Endothelial cell of umbilical vein (primary cell): ENCODE results near the gene PRR23A. TPM values are rescaled to one million over a fixed set of nuclear protein-coding genes. Genes with fewer than 3 reads are reported as not detected.

Experiments used
- BruUV-seq: library from RNA; stranded (reverse); fragments of 400-500 nt; replicated peaks from 2 replicates; lab custom pipeline; 2021; lab: Mats Ljungman, UMichigan
- CTCF ChIA-PET: fragments of 300-600, 350-600 bp; sonication (Branson Sonifier 250); formaldehyde crosslinking; loops from one replicate; lab custom pipeline; 2021; ENCODE audit warnings: antibody characterized with exemption, inconsistent platforms; lab: Charles Lee
- POLR2A ChIA-PET: fragments of 300-600, 350-600 bp; sonication (Branson Sonifier 250); formaldehyde crosslinking; loops from one replicate; lab custom pipeline; 2021; ENCODE audit warnings: antibody characterized with exemption, inconsistent platforms; lab: Charles Lee
- DNase-seq: peaks from one replicate; pipeline ENCODE4 v3.0.0-alpha.2; 2011; ENCODE audit warnings: low read depth, low spot score
- FAIRE-seq: peaks from 2 replicates; lab custom pipeline; 2011; peaks lifted over from hg19 to GRCh38; lab: Jason Lieb, UNC
- H2AFZ ChIP-seq: 2 replicates; pipeline ENCODE4 v1.6.0; 2012; ENCODE audit warnings: low read depth, low read length, control low read depth, inconsistent platforms
- H3K27ac ChIP-seq: 2 replicates; pipeline ENCODE4 v1.5.1; 2011; ENCODE audit warnings: low read depth, mild to moderate bottlenecking, control low read depth, low read length, moderate library complexity; ENCODE audit not compliant: insufficient read depth
- H3K27me3 ChIP-seq, 2 experiments: 2 replicates each; pipeline versions ENCODE4 v1.6.0 to v1.6.1; 2011; ENCODE audit warnings: low read length in 2 of 2, mixed read lengths in 1 of 2; ENCODE audit not compliant: control insufficient read depth in 2 of 2, insufficient read depth in 2 of 2
- H3K36me3 ChIP-seq, 2 experiments: 2 replicates in 1 of 2; 3 replicates in 1 of 2; pipeline ENCODE4 v1.5.1; 2011; ENCODE audit warnings: low read length in 2 of 2, mild to moderate bottlenecking in 1 of 2, moderate library complexity in 1 of 2; ENCODE audit not compliant: control insufficient read depth in 2 of 2, insufficient read depth in 2 of 2; ENCODE audit errors: extremely low read depth in 1 of 2
- H3K4me1 ChIP-seq: 3 replicates; pipeline ENCODE4 v1.5.1; 2011; ENCODE audit warnings: mild to moderate bottlenecking, low read length; ENCODE audit not compliant: control insufficient read depth, insufficient read depth; ENCODE audit errors: extremely low read depth
- H3K4me2 ChIP-seq: 2 replicates; pipeline ENCODE4 v1.6.1; 2011; ENCODE audit warnings: low read length, control low read depth, mixed read lengths; ENCODE audit not compliant: insufficient read depth
- H3K4me3 ChIP-seq, 3 experiments: fragments of 200-600 bp in 1 of 3; sonication (generic), shearing (Covaris generic) in 1 of 3; replicated peaks in 1 of 3; 2 replicates each; pipeline ENCODE4 v1.5.1; 2011 to 2016; ENCODE audit warnings: control low read depth in 3 of 3, low read length in 3 of 3, mild to moderate bottlenecking in 2 of 3, inconsistent platforms in 1 of 3, low read depth in 1 of 3, moderate library complexity in 1 of 3; ENCODE audit not compliant: insufficient read depth in 1 of 3
- H3K79me2 ChIP-seq: 2 replicates; pipeline ENCODE4 v1.6.0; 2012; ENCODE audit warnings: low read length, inconsistent platforms; ENCODE audit not compliant: control insufficient read depth, insufficient read depth
- H3K9ac ChIP-seq: replicated peaks from 2 replicates; pipeline ENCODE3; 2011; ENCODE audit warnings: low read length, control low read depth; ENCODE audit not compliant: insufficient read depth; ENCODE audit errors: extremely low read depth
- H3K9me1 ChIP-seq: replicated peaks from 3 replicates; pipeline ENCODE4 v1.6.0; 2011; ENCODE audit warnings: mild to moderate bottlenecking, low read length; ENCODE audit not compliant: control insufficient read depth, insufficient read depth; ENCODE audit errors: extremely low read depth
- H3K9me3 ChIP-seq: replicated peaks from 2 replicates; pipeline ENCODE4 v1.5.1; 2012; ENCODE audit warnings: low read length, inconsistent platforms; ENCODE audit not compliant: control insufficient read depth, insufficient read depth
- H4K20me1 ChIP-seq: replicated peaks from 2 replicates; pipeline ENCODE3; 2011; ENCODE audit warnings: mild to moderate bottlenecking, low read length; ENCODE audit not compliant: control insufficient read depth, insufficient read depth; ENCODE audit errors: extremely low read depth
- CTCF ChIP-seq, 2 donors: IDR thresholded peaks; 1 replicate in 1 of 2; 2 replicates in 1 of 2; pipeline ENCODE4 v1.5.1; 2011; ENCODE audit warnings: low read length in 2 of 2, mild to moderate bottlenecking in 2 of 2, moderate library complexity in 2 of 2, control low read depth in 1 of 2, inconsistent platforms in 1 of 2, low read depth in 1 of 2; ENCODE audit not compliant: insufficient read depth in 1 of 2; ENCODE audit errors: extremely low read depth in 1 of 2
- EZH2 ChIP-seq: IDR thresholded peaks from 2 replicates; pipeline ENCODE4 v1.6.1; 2012; ENCODE audit warnings: borderline replicate concordance, low read depth, mild to moderate bottlenecking, moderate library complexity, low read length, inconsistent platforms; ENCODE audit not compliant: severe bottlenecking
- FOS ChIP-seq: IDR thresholded peaks from 2 replicates; pipeline ENCODE4 v1.6.1; 2011; ENCODE audit warnings: mild to moderate bottlenecking, low read length, moderate library complexity, borderline replicate concordance; ENCODE audit not compliant: insufficient read depth
- GATA2 ChIP-seq: IDR thresholded peaks from 2 replicates; pipeline ENCODE4 v1.7.0; 2011; ENCODE audit warnings: low read depth, mild to moderate bottlenecking, moderate library complexity, mixed read lengths, low read length; ENCODE audit not compliant: insufficient read length, insufficient read depth
- JUN ChIP-seq: IDR thresholded peaks from 2 replicates; pipeline ENCODE4 v1.6.1; 2011; ENCODE audit warnings: borderline replicate concordance, low read depth; ENCODE audit not compliant: insufficient read length, insufficient read depth
- MAX ChIP-seq: IDR thresholded peaks from 2 replicates; pipeline ENCODE4 v1.6.1; 2011; ENCODE audit not compliant: insufficient read depth, insufficient read length
- MYC ChIP-seq: IDR thresholded peaks from one replicate; pipeline ENCODE4 v1.6.1; 2011; ENCODE audit warnings: mild to moderate bottlenecking, low read depth, low read length
- POLR2A ChIP-seq: IDR thresholded peaks from 2 replicates; pipeline ENCODE4 v1.6.1; 2012; ENCODE audit warnings: low read depth, mild to moderate bottlenecking, control low read depth, low read length
- POLR2AphosphoS5 ChIP-seq: IDR thresholded peaks from 2 replicates; pipeline ENCODE4 v1.6.1; 2012; ENCODE audit warnings: low read depth, mild to moderate bottlenecking, control low read depth, low read length, moderate library complexity; ENCODE audit not compliant: insufficient read depth
- dilution Hi-C: fragments of 300-500 bp; cut with MboI; formaldehyde crosslinking; loops from one replicate; pipeline ENCODE4 v1.15.0; 2019; ENCODE audit warnings: low sequenced_read_pairs; ENCODE audit not compliant: extremely low pct_ligation_motif_present
- intact Hi-C: fragments of 100-400 bp; cut with micrococcal nuclease; formaldehyde crosslinking; loops from one replicate; pipeline ENCODE4 v1.10.0; 2022
- polyA plus RNA-seq, 4 experiments: library from polyadenylated mRNA; depleted of rRNA in 3 of 4; stranded (reverse) in 3 of 4; unstranded in 1 of 4; fragments of >200 nt; gene quantifications; 2 replicates each; pipeline versions ENCODE4 v1.2.1 to v1.2.3, GENCODE V29; 2011 to 2012; ENCODE audit warnings: missing spikeins in 1 of 4
- total RNA-seq: library from RNA; stranded (reverse); gene quantifications from 2 replicates; pipeline ENCODE4 v1.2.3, GENCODE V29; 2021

PRR23A gene
- total and polyA plus RNA-seq, 2 donors (not counting 3 experiments of a cell fraction or from before 2014, with no cell fraction given), result not detected

GRCh38 chr3:139044366-139045210 is 38.5 kb upstream of the PRR23A start, which contains the start of gene PRR23C:
PRR23C (minus strand) TSS chr3:139044892; CDS start chr3:139044620, 272 bp downstream.
- BruUV-seq, result no TSS peak
- Histone ChIP-seq H4K20me1 (no peaks in the 10 kb centered on the region), H3K4me3 (no peak within 1 kb of the TSS), H3K9me1 (no peaks in the 10 kb centered on the region), H3K4me2 (no peak within 1 kb of the TSS), H3K9ac (no peak within 1 kb of the TSS), H3K4me1 (no peaks in the 10 kb centered on the region), H2AFZ (no peak within 1 kb of the TSS), H3K9me3 (no peaks in the 10 kb centered on the region), H3K27me3 (no peaks in the 10 kb centered on the region), H3K36me3 (no peaks in the 10 kb centered on the region), H3K79me2 (no peaks in the 10 kb centered on the region), H3K27ac (no peak within 1 kb of the TSS)
- CTCF ChIA-PET, result no interaction called here
- FAIRE-seq (no peak), DNase-seq (no peak)
- no peak for TF ChIP-seq POLR2A
- TF ChIP-seq MAX, result no peak
- TF ChIP-seq GATA2, result no peak
- no peak for TF ChIP-seq POLR2AphosphoS5
- no peak for TF ChIP-seq JUN
- no peak for TF ChIP-seq EZH2
- no peak for TF ChIP-seq CTCF (IDR thresholded peaks at IDR 0.05; ENCODE audit: extremely low read depth in 1 of 2, insufficient read depth in 1 of 2, low read depth in 1 of 2, low read length in 2 of 2)
- TF ChIP-seq MYC, result no peak
- TF ChIP-seq FOS, result no peak
- intact Hi-C loops (no loop called here), dilution Hi-C loops (no loop called here)
- POLR2A ChIA-PET, result no interaction called here
